Activated CD8-positive, alpha-beta memory T cell treated with anti-CD3 and anti-CD28 coated beads for 36 hours (primary cell): ENCODE results near the gene WBP4. TPM values are rescaled to one million over a fixed set of nuclear protein-coding genes. Genes with fewer than 3 reads are reported as not detected.
"Not testable (repeated sequence)": the region's sequence is repeated elsewhere in the genome, so short reads cannot be mapped to it uniquely, and the experiment has no call there.

ENCODE experiments used
- CTCF ChIA-PET: fragments of 350-600 bp; sonication (Branson Sonifier 250); formaldehyde crosslinking; loops from one replicate; lab custom pipeline; 2021; ENCODE audit warnings: antibody characterized with exemption; lab: Charles Lee
- POLR2A ChIA-PET: fragments of 350-600 bp; sonication (Branson Sonifier 250); formaldehyde crosslinking; loops from one replicate; lab custom pipeline; 2021; ENCODE audit warnings: antibody characterized with exemption; lab: Charles Lee
- total RNA-seq, 2 experiments: library from RNA; stranded (reverse); gene quantifications; one replicate each; pipeline ENCODE4 v1.2.3, GENCODE V29; 2021

The WBP4 gene
- total RNA-seq, 2 experiments from 2014 or later, result 15.1 to 15.5 TPM

DNA sequence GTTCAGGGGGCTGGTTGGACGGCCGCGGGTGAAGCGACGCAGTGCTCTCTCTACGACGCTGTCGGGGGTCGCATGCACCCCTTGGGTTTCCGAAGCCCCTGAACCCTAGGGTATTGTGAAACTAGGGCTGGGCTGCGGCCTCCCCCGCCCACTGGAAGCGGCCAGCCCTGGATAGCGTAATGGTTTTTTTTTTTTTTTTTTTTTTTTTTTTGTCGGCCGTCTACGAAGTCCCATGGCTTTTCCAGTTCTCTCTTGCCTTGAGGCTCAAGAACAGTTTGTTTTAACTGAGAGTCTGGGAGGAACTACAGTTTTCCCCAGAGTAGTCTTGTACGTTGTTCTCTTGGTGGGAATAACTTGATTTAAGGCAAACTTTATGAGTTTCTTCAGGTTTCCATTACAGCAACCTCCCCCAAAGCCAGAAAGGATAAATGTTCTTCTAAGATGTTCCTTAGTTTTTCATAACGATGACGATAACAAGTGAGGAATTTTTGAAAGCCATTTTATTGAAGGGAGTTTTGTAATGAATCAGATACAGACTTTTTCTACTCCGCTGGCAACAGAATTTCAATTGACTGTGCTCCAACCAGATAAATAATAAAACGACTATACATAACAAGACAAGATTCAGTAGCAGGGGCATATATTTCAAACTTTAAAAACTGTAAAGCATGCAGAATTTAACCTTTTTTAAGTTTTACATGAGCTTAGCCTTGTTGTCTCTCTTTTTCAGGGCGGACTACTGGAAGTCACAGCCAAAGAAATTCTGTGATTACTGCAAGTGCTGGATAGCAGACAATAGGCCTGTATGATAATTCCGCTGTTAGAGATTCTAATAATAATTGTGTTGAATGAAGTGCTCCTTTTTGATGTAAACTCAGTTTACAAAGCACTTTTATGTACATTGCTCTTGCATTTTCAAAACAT is 867 bp downstream of the WBP4 start:
- POLR2A ChIA-PET, result interaction anchor here (1.7 kb wide), 1 partner anchor 43 kb away, joined by 5 read pairs; the partner anchor contains the start of gene ELF1

GRCh38 chr13:41064493-41064892 is 3.2 kb downstream of the WBP4 start:
- POLR2A ChIA-PET, result no interaction called here
- CTCF ChIA-PET, result no interaction called here

More for the DNA sequence above, 867 bp downstream of the WBP4 start:
- CTCF ChIA-PET, result interaction anchor here (1.2 to 1.3 kb wide), 2 partner anchors 12 to 131 kb away, joined by 3 read pairs; no protein-coding TSS in a partner anchor

GRCh38 chr13:41065078-41065477 is 3.8 kb downstream of the WBP4 start:
- CTCF ChIA-PET, result no interaction called here
- POLR2A ChIA-PET, result interaction anchor here (0.6 kb wide), 1 partner anchor 168 kb away, joined by 6 read pairs; no protein-coding TSS in a partner anchor

DNA sequence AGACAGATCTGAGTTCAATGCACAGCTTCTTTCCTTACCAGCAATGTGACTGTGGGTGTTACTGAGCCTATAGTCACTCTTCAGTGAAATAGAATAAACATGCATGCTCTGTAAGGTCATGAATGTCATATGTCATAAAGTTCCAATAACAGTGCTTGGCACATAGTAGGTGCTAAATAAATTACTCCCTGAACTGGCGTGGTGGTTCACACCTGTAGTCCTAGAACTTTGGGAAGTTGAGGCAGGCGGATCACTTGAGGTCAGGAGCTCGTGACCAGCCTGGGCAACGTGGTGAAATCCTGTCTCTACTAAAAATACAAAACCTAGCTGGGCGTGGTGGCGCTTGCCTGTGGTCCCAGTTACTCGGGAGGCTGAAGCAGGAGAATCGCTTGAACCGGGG is 13.2 kb downstream of the WBP4 start:
- ChIA-PET CTCF (interaction anchor here (1.2 kb wide), 1 partner anchor 148 kb away, joined by 3 read pairs; no protein-coding TSS in a partner anchor), POLR2A (no interaction called here)

GRCh38 chr13:41075034-41075433 is 13.7 kb downstream of the WBP4 start:
- POLR2A ChIA-PET, result no interaction called here
- CTCF ChIA-PET, result no interaction called here

DNA sequence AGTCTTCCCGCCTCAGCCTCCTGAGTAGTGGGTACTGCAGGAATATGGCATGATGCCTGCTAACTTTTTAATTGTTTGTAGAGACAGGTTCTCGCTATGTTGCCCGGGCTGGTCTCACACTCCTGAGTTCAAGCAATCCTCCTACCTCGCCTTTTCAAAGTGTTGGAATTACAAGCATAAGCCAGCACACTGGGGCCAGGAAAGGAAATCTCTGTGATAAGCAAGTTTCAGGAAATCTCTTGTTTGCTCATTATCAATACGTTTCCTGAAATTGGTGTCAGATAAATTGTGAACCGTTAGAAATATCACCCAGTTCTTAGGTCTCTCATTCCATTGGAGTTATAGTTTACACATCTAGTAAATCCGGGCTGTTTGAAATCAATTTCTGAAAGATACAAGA is 14.2 kb downstream of the WBP4 start:
- ChIA-PET POLR2A (no interaction called here), CTCF (no interaction called here)

DNA sequence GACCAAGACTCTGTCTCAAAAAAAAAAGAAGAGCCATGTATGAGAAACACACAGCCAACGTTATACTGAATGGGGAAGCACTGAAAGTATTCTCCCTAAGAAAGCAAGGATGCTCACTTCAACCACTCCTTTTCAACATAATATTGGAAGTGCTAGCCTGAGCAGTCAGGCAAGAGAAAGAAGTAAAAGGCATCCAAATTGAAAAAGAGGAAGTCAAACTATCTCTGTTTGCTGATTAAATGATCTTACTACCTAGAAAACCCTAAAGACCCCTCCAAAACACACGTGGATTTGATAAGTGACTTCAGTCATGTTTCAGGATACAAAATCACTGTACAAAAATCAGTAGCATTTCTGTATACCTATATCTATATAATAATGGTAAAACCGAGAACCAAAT is 16.2 kb downstream of the WBP4 start:
- CTCF ChIA-PET, result no interaction called here
- POLR2A ChIA-PET, result no interaction called here

DNA sequence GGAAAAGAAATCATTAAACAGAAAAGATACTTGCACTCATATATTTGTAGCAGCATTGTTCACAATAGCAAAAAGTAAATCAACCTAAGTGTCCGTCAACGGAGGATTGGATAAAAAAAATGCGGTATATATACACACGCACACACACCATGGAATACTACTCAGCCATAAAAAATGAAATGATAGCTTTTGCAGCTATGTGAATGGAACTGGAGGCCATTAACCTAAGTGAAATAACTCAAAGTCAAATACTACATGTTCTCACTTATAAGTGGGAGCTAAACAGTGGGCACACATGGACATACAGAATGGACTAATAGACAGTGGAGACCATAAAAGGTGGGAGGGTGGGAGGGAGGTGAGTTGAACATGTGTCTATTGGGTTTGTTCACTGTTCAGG is 18.4 kb downstream of the WBP4 start:
- ChIA-PET CTCF (no interaction called here), POLR2A (no interaction called here)

DNA sequence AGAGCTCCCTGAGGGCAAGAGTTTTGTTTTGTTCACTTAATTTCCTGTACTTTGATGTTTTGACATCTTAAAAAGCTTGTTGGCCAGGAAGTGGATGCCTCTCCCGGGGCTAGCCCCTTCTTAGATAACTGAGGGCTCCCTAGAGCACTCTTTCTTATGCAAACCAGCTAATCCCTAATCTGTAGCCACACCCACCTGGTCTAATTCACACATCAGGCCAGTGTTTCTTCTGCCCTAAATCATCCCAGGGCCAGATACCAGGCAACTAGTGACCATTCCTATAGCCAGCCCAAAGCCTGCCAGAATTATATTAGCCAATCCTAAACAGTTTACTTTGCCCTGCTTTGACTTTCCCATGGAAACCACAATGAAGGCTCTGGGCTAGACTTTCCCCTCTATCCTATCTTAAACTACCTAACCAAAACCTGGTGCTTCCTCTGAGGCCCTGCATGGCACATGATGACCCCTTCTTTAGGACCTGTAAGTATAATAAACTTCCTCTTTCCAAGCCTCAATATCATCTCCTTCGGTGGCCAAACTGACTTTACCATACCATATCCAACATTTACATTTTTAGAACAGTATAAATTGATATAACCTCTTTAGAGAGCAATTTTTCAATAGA is 24.8 kb downstream of the WBP4 start:
- CTCF ChIA-PET, result no interaction called here
- POLR2A ChIA-PET, result no interaction called here

GRCh38 chr13:41095681-41096080 is 34.4 kb downstream of the WBP4 start:
- POLR2A ChIA-PET, CTCF ChIA-PET: not testable (repeated sequence)

DNA sequence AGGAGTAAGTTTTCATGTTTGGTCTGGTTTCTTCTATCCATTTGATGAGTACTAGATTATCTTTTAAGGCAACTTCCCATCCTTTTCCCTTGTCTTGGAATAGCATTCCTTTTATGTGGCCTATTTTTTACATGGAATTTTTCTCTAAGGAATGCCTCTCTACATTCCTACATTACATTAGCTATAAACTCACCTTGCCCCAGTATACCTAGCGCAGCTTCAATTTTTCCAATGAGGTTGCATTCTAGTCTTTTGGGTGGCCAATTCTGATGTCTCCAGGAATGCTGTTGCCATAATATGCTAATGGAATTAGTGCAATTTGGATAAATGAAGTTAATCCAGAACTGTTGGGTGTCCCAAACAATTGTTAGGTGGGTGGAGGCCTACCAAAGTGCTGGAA is 37.5 kb downstream of the WBP4 start:
- POLR2A ChIA-PET, result no interaction called here

DNA sequence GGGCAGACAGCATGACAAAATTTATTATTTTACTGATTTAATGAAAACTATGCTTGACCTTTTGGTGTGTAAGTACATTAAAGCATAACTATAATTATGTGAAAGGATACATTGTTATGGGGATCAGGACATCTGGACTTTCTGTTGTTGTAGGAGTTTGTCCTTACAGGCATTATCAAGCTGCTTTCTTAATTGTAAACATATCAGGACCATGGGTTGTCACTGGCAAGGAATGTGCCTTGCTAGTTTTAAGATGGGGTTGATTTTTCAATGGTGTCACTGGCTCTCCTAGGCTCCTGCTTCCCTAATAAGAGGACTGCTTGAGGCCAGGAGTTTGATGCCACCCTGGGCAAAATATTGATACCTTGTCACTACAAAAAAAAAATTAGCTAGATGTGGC is 38.7 kb downstream of the WBP4 start:
- ChIA-PET CTCF (no interaction called here), POLR2A (no interaction called here)

More for the DNA sequence above, 37.5 kb downstream of the WBP4 start:
- CTCF ChIA-PET, result interaction anchor here (0.6 kb wide), 1 partner anchor 164 kb away, joined by 3 read pairs; no protein-coding TSS in a partner anchor

- POLR2A ChIA-PET, result no interaction called here
- CTCF ChIA-PET, result no interaction called here
Observed at GRCh38 chr13:41107104-41107571, 45.8 kb downstream of the WBP4 start.

DNA sequence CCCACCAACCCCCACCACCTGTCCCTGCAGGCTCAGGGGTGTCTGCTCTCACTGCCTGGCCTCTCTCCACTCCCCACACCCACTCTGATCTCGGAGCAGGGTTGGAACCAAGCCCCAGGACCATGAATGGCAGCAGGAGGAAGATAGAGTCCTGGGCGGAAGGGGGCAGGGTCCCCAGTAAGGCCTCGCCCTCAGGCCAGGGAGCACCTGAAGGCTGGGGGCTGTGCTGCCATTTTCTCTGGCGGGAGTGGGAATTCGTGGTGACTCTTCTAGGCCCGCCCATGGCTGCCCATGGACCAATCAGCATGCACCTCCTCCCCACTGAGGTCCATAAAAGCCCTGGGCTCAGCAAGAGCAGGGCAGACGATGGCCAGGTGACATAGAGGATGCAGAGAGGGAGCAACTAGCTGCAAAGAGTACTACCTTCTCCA is 46.3 kb downstream of the WBP4 start:
- ChIA-PET POLR2A (no interaction called here), CTCF (no interaction called here)

DNA sequence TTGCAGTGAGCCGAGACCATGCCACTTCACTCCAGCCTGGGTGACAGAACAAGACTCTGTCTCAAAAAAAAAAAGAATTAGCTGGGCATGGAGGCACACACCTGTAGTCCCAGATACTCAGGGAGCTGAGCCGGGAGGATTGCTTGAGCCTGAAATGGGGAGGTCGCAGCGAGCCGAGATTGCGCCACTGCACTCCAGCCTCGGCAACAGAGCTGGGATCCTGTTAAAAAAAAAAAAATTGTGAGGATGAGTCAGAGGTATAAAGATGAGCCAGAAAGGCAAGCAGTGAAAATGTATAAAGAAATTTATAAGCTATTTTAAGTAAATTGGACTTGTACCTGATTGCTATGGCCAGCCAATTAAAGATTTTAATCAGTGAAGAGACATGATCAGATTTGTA is 50.1 kb downstream of the WBP4 start:
- POLR2A ChIA-PET, result no interaction called here
- CTCF ChIA-PET, result no interaction called here

- ChIA-PET CTCF (no interaction called here), POLR2A (no interaction called here)
Observed at GRCh38 chr13:41117869-41118268, 56.6 kb downstream of the WBP4 start.

- ChIA-PET CTCF (no interaction called here), POLR2A (interaction anchor here (0.5 kb wide), 1 partner anchor 92 kb away, joined by 6 read pairs; no protein-coding TSS in a partner anchor)
Observed at GRCh38 chr13:41122838-41123237, 61.5 kb downstream of the WBP4 start.

GRCh38 chr13:41127701-41128100 is 66.4 kb downstream of the WBP4 start:
- CTCF ChIA-PET, result no interaction called here

GRCh38 chr13:41130356-41130755 is 69.0 kb downstream of the WBP4 start:
- ChIA-PET CTCF (no interaction called here), POLR2A (no interaction called here)

More at GRCh38 chr13:41127701-41128100, 66.4 kb downstream of the WBP4 start:
- POLR2A ChIA-PET, result no interaction called here

DNA sequence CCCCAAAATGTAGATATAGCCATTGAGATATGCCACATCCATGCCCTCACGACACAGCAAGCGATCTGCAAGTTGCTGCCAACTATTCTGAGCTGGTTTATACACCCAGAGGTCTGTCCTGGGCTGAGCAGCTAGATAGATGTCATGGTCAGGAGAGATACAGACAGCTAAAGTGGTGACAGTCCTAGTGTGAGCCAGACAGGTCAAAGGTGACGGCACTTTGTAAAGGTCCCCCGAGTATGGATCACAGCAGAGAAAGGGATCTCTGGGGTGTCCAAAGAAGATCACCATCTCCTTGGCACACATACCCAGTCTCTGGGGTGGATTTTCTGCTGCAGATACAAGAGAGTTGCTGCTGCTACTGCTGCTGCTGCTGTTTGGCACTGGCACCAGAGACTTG is 69.9 kb downstream of the WBP4 start:
- POLR2A ChIA-PET, result not testable (repeated sequence)

More for the DNA sequence above, 69.9 kb downstream of the WBP4 start:
- CTCF ChIA-PET, result not testable (repeated sequence)
